ENCODE measurements around the gene TNIK. TPM values are rescaled to one million over a fixed set of nuclear protein-coding genes. Genes with fewer than 3 reads are reported as not detected.

The TNIK gene
- total RNA-seq, 1 experiment from 2014 or later = 5.8 TPM

DNA sequence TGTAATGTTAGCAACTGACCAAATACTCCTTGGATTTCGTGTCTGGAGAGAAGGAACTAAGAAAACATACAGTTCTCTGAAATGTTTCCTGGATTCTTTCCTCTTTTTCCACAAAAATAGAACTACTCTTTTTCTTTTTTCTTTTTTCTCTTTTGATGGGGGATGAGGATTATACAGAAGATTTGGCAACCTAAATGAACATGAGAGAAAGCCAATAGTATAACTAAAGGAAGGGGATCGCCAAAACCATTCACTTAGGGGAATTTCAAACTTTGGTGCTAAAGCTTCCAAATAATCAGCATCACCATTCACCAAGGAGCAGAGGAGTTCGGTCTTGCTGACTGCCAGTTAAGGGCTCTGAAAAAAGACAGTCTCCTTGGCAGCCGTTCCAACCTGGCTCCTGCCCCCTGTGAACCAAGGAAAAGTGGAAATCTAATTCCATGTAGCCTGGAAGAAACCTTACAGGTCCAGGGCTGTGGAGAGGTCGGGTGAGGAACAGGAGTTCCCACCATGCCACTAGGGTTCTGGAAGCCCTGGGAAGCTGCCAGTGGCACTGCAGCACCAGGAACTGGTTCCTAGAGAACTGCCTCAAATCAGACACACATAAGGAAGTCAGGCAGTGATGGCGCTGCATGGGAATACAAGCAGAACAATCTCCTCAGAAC, 176.9 kb downstream of the TNIK start:
- DNase-seq (ENCODE audit: low read depth) = no peak

DNA sequence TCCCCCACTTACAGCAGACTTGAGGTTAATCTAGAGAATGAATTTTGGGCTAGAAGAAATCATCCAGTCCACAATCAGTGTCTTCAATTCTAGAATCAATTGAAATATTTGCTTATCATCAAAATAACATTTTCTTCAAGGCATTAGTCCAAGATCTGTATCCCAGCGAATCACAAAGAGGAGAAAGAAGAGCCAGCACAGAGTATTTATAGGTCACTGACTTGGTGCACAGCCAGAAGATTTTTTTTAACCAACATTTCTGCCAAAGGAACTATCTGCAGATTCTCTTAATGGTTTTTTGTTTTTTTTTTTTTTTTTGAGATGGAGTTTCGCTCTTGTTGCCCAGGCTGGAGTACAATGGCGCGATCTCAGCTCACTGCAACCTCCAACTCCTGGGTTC, 178.2 kb downstream of the TNIK start:
- peak; percentile 61 for DNase-seq (ENCODE audit: low read depth)

DNA sequence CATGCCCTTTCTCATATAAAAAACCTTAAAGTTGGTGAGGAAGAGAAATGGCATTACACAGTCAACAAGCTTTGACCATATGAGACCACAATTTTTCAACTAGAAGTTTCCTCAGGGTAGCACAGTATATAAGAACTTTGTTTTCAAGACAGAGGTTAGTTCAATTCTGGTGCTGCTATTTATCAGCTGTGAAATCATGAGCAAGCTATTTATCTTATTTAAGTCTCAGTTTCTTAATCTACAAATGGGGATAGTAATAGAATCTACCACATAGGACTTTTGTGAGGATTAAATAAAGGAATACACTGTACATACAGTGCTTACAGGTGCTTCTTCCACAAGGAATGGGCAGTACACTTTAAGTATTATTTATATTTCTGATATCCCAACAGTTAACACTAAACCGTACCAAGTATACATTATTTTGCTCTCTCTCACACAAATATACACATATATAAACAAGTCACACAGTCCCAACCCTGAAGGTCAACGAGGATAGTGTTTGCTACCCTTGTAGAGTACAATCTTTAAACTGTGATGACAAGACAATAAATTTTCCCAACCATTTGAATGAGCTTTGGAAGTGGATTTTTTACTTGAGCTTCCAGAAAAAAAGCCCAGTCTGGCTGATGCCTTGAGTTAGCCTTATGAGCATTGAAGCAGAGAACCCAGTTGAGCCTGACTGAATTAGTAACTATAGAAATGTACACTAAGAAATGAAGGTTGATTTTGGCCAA, 178.8 kb downstream of the TNIK start:
- DNase-seq (ENCODE audit: low read depth) = no peak

DNA sequence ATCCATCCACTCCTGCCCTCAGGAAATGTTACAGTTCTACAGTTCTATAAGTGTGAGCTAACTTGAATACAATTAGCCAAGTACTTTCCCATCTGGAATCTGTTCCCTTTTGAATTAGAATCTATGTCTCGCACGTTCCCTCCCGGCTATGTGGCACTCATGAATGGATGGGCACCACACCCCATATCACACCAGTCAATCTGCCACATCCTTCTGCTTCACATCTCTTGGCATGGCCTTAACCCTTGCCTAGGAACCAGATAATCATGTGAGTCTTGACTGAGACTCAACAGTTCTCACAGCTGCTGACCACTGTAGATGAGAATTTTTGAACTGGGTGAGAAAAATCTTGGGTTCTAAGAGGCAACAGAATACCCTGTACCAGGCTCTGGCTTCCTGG, 180.2 kb downstream of the TNIK start:
- no peak for DNase-seq (ENCODE audit: low read depth)

GRCh38 chr3:171278299-171278590, 182.0 kb downstream of the TNIK start:
- DNase-seq (ENCODE audit: low read depth) = no peak

DNA sequence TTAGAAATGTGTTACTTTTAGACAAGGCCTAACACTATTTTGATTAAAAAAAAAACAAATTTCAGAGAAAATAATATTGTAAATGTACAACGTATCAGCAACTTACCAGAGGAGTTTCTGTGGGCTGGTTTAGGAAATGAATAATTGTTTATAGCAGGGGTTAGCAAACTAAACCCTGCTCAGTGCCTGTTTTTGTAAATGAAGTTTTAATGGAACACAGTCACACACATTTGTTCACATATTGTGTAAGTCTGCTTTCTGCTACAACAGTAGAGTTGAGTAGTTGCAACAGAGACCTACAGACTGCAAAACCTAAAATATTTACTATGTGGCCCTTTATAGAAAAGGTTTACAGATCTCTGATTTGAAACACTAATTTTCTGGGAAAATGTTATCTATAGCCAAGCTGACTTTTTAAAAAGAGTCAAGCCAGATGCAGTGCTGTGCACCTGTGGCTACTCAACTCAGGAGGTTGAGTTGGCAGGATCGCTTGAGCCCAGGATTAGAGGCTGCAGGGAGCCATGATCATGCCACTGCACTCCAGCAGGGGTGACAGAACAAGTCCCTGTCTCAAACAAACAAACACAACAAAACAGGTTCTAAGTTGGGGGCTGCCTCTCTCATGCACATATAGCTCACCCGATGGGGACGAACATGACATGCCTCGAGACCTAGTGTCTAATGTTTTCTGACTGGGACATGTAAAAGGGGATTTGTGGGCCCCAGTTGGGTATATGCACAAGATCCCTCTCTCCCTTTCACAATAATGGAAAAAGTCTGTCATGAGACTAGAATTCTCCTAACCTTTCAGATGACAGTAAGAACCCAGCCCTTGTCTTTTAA, 182.5 kb downstream of the TNIK start:
- no peak for DNase-seq (ENCODE audit: low read depth)

DNA sequence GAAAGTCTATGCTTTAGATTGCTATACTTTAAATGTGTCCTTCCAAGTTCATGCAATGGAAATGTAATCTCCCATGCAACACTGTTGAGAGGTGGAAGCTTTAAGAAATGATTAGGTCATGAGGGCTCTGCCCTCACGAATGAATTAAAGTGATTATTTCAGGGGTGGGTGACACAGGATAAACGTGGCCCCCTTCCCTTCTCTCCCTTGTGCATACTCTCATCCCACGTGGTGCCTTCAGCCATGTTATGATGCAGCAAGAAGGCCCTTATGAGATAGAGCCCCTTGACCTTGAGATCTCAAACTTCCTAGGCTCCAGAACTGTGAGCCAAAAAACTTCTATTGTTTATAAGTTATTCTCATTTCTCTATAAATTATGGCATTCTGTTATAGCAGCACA, 183.3 kb downstream of the TNIK start:
- DNase-seq (ENCODE audit: low read depth) = no peak

DNA sequence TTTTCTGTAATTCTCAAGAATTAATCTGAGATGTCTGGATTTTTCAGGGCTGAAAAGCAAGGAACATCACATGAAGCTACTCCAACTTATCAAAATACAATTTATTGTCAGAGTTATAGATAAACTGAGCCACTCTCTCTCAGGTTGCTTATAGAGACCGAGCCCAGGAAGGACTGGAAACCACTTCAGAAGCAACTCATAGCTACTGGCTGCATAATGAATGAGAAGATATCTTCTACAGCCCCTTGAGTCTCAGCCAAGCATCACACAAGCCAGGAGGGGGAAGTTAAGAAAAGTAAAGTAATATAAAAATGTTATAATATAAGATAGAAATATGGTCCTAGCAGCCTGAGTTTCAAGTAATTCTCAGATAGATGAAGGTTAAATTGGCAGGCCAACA, 186.0 kb downstream of the TNIK start:
- DNase-seq (ENCODE audit: low read depth) = no peak

DNA sequence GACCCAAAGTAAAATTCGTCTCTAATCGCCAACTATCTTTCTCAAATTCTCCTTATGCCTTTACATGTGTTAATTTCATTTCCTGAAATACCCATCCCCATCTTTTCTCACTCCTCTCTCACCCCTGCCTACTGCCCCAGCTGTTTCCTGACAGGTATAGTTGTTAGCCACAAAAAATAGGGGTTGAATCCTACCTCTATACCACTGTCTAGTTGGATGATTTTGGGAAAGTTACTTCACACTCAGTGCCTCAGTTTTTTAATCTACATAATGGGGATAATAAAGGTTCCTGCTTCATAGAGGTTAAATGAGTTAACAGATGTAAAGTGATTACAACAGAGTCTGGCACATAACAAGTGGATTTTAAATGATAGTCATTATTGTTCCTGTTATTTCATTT, 189.7 kb downstream of the TNIK start:
- no peak for DNase-seq (ENCODE audit: low read depth)

- no peak for DNase-seq (ENCODE audit: low read depth)
Observed at GRCh38 chr3:171269542-171269941, 190.7 kb downstream of the TNIK start.

- DNase-seq (ENCODE audit: low read depth) = no peak
Observed at GRCh38 chr3:171268677-171269076, 191.5 kb downstream of the TNIK start.

DNA sequence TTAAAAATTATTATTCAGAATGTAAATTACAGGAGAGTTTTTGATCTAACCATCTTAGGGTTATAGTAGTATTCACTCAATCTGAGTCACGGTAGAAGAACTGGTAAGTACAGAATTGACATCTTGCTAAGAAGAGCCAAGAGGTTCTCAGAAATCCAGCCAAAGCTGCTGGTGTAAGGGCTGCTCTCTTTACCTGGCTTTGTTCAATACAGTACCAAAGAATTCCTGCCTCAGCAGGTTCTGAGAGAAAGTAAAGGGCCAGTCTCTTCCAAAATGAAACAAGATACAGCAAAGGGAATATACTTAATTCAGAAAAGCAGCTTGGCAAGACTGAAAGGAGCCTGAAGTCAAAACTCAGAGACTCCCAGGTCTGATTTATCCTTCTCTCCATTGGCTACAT, 193.1 kb downstream of the TNIK start:
- DNase-seq (ENCODE audit: low read depth) = no peak

DNA sequence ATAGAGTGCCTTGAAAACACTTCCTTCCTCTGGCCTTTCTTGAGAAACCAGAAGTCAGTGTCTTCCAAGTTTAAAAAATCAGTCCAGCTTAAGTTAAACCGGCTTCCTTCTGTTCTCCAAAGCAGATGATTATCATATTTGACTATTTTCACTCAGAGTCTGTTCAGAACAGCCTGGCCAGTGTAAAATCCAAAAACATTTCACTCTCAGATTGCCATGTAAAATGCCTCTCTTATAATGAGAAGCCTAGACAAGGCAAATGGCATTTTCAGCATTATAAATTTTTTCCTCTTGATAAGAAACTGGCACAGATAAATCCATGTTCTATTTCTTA, 193.5 kb downstream of the TNIK start:
- DNase-seq (ENCODE audit: low read depth) = no peak

GRCh38 chr3:171266034-171266739, 194.0 kb downstream of the TNIK start:
- DNase-seq (ENCODE audit: low read depth) = no peak

DNA sequence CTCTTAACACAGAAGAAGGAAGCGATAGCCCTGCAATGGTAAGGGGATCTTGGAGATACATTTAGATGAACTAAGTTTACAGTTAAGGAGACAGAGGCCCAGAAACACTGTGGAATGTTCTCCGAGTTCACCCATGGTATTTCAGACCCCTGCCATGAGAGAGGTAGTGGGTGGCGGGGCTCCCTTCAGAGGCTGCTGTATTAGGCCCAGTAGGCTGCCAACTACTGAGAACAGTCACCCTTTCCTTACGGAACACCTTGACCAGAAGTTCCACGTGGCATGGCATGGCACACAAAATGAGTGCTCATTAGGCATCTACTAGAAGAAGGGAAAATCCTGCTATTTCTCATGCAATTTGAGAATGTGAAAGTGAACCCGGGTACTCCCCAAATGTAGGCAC, 195.4 kb downstream of the TNIK start:
- DNase-seq (ENCODE audit: low read depth) = no peak

GRCh38 chr3:171262431-171262830, 197.8 kb downstream of the TNIK start:
- DNase-seq (ENCODE audit: low read depth) = no peak

DNA sequence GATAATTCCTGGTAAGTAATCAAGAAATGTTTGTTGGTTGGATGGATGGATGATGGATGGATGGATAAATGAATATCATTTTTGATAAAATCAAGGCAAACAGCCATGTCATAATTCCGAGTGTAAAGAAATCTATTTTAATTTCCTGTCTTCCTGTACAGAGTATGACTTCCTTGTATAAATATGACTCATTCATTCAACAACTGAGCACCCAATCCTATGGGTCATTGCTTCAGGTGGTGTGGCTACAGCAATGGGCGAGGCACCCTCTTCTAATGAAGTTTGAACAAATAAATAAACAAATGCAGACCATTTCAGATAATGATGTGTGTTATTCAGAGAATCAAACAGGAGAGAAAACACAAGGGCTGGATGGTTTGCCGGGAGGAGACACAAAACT, 198.7 kb downstream of the TNIK start:
- no peak for DNase-seq (ENCODE audit: low read depth)

GRCh38 chr3:171260899-171261298, 199.3 kb downstream of the TNIK start:
- no peak for DNase-seq (ENCODE audit: low read depth)

DNA sequence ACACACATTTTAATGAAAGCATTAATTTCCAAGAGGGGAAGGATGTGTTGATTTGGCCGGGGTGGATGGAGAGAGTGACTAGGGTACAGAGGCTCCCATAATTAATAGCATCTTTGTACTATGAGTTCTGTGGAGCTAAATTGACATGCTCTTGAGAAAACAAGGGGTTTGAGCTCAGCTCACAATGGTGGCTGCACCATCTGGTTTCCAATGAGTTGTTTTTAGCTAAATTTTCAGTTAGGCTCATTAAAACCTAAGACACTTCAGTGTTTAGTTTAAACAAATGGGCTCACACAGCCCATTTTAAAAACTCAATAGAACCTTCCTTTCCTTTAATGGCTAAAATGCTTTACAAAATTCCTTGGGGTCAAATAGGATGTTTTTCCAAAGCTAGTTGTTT, 199.7 kb downstream of the TNIK start:
- no peak for DNase-seq (ENCODE audit: low read depth)

DNA sequence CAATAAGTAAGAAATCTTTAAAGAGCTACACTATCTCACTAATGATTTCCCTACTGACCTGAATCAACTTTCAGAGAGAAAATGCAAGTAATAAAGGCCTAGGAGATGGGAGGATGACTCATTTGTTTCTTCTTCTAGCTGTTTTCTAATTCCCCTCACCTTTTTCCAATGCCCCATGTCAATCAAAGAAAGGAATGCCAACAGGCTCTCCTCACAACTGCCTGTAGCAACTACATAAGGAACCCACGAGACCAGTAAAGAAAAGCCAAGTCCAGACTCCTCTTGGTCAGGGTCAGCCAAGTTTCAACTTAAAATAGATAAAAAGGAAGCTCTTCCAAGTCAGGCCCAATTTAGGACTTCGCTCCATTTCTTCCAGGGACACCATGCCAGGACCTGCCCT, 201.9 kb downstream of the TNIK start:
- DNase-seq (ENCODE audit: low read depth) = peak; percentile 50

DNA sequence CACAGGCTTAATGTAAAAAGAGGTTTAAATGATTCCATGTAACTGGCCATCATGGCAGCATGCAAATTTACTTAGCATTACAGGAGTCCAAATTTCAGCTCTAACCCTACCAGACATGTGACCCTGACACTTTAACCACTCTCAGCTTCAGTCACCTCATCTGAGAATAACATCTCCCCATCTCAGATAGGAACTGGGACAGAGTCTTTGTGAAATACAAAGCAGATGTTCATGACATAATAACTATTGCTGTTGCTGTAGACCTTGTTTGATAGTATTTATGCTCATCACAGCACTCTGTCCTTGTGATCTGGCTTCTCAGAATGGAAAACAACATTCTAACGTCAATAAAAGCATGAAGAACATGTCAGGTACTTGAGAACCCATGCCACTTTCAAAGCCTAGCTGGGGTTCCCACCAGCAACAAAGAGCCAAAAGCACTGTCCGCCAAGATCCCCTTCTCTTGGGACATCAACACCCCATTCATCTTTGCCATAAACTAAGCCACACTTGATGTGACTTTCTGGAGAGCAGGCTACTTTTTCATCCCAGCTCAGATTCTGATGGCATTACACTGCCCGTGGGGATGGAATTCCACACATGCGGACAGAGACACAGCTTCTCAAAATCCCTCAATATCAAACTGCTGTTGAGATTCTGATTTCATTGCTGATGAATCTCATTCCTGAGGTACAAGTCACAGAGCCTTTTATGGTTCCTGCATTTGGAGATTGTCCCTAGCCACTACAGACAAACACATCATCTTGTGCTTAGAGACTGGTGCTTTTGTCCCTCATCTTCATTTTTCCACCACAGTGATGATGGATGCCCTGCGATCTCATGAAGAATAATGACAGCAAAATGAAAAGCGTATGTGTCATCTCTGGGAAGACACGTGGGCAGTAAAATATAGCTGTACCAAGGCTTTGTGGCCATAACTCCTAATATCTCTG, 202.7 kb downstream of the TNIK start:
- DNase-seq (ENCODE audit: low read depth) = peak; percentile 78
